ENCODE results near the gene NAA16. TPM values are rescaled to one million over a fixed set of nuclear protein-coding genes. Genes with fewer than 3 reads are reported as not detected.

Gene NAA16
- total RNA-seq, 3 donors from 2014 or later: 16.2 to 33.1 (median 22.0) TPM

DNA sequence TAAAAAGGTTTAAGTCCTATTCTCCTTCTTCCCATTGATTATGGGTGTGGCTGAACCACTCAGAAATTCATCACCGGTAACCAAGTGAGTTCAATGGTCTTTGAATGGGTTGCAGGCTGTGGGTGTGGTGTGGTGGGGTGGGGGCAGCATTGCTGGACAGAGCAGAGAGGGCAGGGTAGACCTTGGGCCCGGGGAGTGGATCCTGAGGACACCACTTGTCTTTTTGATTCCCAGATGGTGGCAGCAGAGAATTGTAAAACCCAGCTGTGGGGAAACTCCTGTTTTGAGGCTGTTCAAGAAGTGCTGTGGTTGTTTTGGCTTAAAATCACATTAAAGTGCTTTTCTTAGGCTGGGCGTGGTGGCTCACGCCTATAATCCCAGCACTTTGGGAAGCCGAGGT, 100.5 kb downstream of the NAA16 start:
- Histone ChIP-seq H3K27ac (no peak overlapping the region), H3K9me3 (no peaks in the 10 kb centered on the region), H3K36me3 (no peaks in the 10 kb centered on the region), H3K27me3 (no peaks in the 10 kb centered on the region), H3K4me1 (no peaks in the 10 kb centered on the region), H3K4me3 (no peak overlapping the region)
- intact Hi-C loops (cut with DNase I; ENCODE audit: low total_unique reads): no loop called here
- TF ChIP-seq, protein P1, sequence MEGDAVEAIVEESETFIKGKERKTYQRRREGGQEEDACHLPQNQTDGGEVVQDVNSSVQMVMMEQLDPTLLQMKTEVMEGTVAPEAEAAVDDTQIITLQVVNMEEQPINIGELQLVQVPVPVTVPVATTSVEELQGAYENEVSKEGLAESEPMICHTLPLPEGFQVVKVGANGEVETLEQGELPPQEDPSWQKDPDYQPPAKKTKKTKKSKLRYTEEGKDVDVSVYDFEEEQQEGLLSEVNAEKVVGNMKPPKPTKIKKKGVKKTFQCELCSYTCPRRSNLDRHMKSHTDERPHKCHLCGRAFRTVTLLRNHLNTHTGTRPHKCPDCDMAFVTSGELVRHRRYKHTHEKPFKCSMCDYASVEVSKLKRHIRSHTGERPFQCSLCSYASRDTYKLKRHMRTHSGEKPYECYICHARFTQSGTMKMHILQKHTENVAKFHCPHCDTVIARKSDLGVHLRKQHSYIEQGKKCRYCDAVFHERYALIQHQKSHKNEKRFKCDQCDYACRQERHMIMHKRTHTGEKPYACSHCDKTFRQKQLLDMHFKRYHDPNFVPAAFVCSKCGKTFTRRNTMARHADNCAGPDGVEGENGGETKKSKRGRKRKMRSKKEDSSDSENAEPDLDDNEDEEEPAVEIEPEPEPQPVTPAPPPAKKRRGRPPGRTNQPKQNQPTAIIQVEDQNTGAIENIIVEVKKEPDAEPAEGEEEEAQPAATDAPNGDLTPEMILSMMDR (IDR thresholded peaks at IDR 0.05): no peak
- TF ChIP-seq POLR2AphosphoS5 (IDR thresholded peaks at IDR 0.05): no peak
- no peak for TF ChIP-seq POLR2A (IDR thresholded peaks at IDR 0.05)
- no peak for DNase-seq (ENCODE audit: low spot score in 2 of 2)

GRCh38 chr13:41413872-41414271, 102.8 kb downstream of the NAA16 start:
- no peaks in the 10 kb centered on the region for H3K4me1 ChIP-seq
- no peaks in the 10 kb centered on the region for H3K27me3 ChIP-seq
- peaks cover 0 to 4% of the 10 kb centered on the region in 2 donors for H3K9me3 ChIP-seq
- intact Hi-C loops (cut with DNase I; ENCODE audit: low total_unique reads): no loop called here
- no peaks in the 10 kb centered on the region for H3K36me3 ChIP-seq
- no peak overlapping the region for H3K4me3 ChIP-seq
- DNase-seq (ENCODE audit: low spot score in 2 of 2): no peak
- TF ChIP-seq POLR2AphosphoS5 (IDR thresholded peaks at IDR 0.05) (no peak), POLR2A (IDR thresholded peaks at IDR 0.05) (no peak)
- TF ChIP-seq, protein P1 (IDR thresholded peaks at IDR 0.05): no peak
- H3K27ac ChIP-seq: no peak overlapping the region

GRCh38 chr13:41416276-41416675, 105.2 kb downstream of the NAA16 start:
- no peak overlapping the region for H3K4me3 ChIP-seq
- peaks cover 0 to 4% of the 10 kb centered on the region in 2 donors for H3K9me3 ChIP-seq
- no peak overlapping the region for H3K27ac ChIP-seq
- H3K27me3 ChIP-seq: no peaks in the 10 kb centered on the region
- H3K4me1 ChIP-seq: no peaks in the 10 kb centered on the region
- TF ChIP-seq, protein P1 (IDR thresholded peaks at IDR 0.05): no peak
- TF ChIP-seq POLR2AphosphoS5 (IDR thresholded peaks at IDR 0.05) (no peak), POLR2A (IDR thresholded peaks at IDR 0.05) (no peak)
- H3K36me3 ChIP-seq: no peaks in the 10 kb centered on the region
- intact Hi-C loops (cut with DNase I; ENCODE audit: low total_unique reads): no loop called here
- no peak for DNase-seq (ENCODE audit: low spot score in 2 of 2)

GRCh38 chr13:41418027-41418426, 107.0 kb downstream of the NAA16 start:
- no peaks in the 10 kb centered on the region for H3K27me3 ChIP-seq
- no peak overlapping the region for H3K4me3 ChIP-seq
- TF ChIP-seq POLR2A (IDR thresholded peaks at IDR 0.05) (no peak), POLR2AphosphoS5 (IDR thresholded peaks at IDR 0.05) (no peak)
- TF ChIP-seq, protein P1 (IDR thresholded peaks at IDR 0.05): no peak
- no peak overlapping the region for H3K27ac ChIP-seq
- DNase-seq (ENCODE audit: low spot score in 2 of 2): no peak
- no peaks in the 10 kb centered on the region for H3K36me3 ChIP-seq
- H3K4me1 ChIP-seq: no peaks in the 10 kb centered on the region
- intact Hi-C loops (cut with DNase I; ENCODE audit: low total_unique reads): no loop called here
- peaks cover 0 to 4% of the 10 kb centered on the region in 2 donors for H3K9me3 ChIP-seq

GRCh38 chr13:41418731-41419130, 107.7 kb downstream of the NAA16 start:
- Histone ChIP-seq H3K4me3 (no peak overlapping the region), H3K4me1 (no peaks in the 10 kb centered on the region), H3K27ac (no peak overlapping the region), H3K36me3 (no peaks in the 10 kb centered on the region), H3K9me3 (peaks cover 0 to 4% of the 10 kb centered on the region in 2 donors), H3K27me3 (no peaks in the 10 kb centered on the region)
- intact Hi-C loops (cut with DNase I; ENCODE audit: low total_unique reads): no loop called here
- TF ChIP-seq POLR2A (IDR thresholded peaks at IDR 0.05) (no peak), POLR2AphosphoS5 (IDR thresholded peaks at IDR 0.05) (no peak)
- TF ChIP-seq, protein P1 (IDR thresholded peaks at IDR 0.05): no peak
- no peak for DNase-seq (ENCODE audit: low spot score in 2 of 2)

All from breast epithelium (tissue), 4 donors.